NCI-H526 (cell line): Measurements from ENCODE around the gene RTF2.
A peak's percentile ranks its signal among the peaks of the same experiment; 100 is the strongest.

Source experiments
- DNase-seq, 2 experiments: peaks; one replicate each; lab custom pipeline; 2025; lab: John Stamatoyannopoulos, UW

The RTF2 gene, protein sequence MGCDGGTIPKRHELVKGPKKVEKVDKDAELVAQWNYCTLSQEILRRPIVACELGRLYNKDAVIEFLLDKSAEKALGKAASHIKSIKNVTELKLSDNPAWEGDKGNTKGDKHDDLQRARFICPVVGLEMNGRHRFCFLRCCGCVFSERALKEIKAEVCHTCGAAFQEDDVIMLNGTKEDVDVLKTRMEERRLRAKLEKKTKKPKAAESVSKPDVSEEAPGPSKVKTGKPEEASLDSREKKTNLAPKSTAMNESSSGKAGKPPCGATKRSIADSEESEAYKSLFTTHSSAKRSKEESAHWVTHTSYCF

GRCh38 chr20:56468316-56469076 is at the start of gene RTF2:
Gene RTF2 (plus strand): TSS chr20:56468627. CDS start chr20:56468698, 71 bp downstream.
- DNase-seq, result peak; percentile 77 to 98

DNA sequence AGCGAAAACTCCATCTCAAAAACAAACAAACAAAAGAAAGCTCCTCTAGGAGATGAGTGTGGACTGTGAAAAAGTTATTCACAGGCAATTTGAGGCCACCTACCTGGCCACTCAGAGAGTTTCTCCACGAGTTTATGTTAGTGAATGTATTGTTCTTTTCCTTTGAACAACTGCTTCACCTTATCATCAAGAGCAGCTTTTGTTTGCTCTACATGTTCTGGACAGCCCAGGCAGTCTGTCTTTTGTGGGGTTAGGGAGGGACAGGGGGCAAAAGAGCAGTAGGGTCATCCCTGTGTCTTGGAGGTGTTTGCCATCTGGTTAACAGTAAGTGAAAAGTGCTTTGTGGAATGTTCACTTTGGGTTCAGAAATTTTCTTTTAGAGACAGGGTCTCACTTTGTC is 48.4 kb upstream of the RTF2 start:
- no peak for DNase-seq

GRCh38 chr20:56420940-56421688 is 47.3 kb upstream of the RTF2 start:
- no peak for DNase-seq

- DNase-seq, result no peak
Measured at GRCh38 chr20:56422076-56422823, 46.2 kb upstream of the RTF2 start.

- peak in 1 of 2 experiments; percentile 4 for DNase-seq
Measured at GRCh38 chr20:56422824-56423189, 45.6 kb upstream of the RTF2 start.

DNA sequence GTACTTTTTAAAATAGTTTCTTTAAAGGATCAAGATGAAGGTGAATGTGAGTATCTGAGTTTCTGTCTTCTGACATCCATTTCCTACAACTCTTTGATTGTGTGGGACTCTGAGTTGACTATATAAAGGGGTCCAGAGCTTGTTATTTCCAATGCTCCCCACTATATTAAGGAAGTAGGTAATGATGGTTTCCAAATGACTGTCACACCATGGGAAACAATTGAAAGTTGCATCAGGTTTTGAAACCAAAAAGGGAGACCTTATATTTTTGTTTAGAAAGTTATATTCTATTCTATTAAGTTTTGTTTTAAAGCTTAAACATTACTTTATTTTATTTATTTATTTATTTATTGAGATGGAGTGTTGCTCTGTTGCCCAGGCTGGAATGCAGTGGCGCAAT is 45.2 kb upstream of the RTF2 start:
- no peak for DNase-seq

DNA sequence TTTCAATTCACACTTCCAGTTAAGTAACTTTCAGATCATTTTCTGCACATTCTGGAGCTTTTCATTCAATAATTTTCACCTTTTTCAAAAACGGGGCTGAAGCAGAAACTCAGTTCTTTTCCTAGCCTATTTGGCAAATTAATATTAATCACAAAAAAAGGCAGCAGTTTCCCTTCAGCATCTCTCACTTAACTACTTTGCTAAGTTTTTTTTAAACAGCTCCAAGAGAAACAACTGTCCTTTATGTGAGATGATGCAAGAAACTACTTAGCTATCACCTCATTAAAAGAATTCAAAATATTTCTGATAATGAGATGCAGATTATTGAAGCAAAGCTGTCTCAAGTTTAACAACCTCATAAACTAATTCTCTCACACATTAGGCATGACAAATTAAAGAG is 44.5 kb upstream of the RTF2 start:
- DNase-seq, result no peak

- no peak for DNase-seq
Measured at GRCh38 chr20:56424931-56425330, 43.5 kb upstream of the RTF2 start.

GRCh38 chr20:56426026-56426425 is 42.4 kb upstream of the RTF2 start:
- no peak for DNase-seq

DNA sequence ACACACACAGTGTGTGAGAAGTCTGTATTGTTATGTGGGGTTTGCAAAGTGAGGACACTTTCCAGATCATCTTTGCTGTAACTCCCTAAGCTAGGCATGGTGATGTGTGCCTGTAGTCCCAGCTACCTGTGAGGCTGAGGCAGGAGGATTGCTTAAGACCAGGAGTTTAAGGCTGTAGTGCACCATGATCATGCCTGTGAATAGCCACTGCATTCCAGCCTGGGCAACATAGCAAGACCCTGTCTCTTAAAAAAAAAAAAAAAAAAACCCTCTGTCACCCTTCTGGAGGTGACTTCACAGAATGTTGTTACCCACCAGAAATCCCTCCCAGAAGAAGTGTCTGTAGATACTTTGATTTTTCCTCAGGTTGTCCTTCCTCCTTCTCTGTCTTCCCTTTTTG is 41.5 kb upstream of the RTF2 start:
- no peak for DNase-seq

DNA sequence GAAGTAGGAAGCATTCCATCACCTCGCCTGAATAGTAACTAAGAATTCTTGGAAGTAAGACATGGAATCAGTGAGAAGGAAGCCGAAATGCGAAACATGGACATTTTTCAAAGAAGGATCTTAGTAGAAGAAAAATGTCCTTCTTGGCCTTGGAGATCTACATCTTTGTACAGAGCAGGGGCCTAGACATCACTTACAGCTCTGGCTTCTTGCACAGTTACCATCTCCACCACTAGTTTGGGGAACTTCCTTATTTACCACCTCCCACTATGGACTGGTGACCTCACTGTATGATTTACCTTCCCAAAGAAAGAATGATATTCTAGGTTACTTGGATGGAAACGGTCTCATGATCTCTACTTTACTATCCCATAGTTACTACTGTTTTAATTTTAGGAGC is 40.6 kb upstream of the RTF2 start:
- DNase-seq, result no peak

DNA sequence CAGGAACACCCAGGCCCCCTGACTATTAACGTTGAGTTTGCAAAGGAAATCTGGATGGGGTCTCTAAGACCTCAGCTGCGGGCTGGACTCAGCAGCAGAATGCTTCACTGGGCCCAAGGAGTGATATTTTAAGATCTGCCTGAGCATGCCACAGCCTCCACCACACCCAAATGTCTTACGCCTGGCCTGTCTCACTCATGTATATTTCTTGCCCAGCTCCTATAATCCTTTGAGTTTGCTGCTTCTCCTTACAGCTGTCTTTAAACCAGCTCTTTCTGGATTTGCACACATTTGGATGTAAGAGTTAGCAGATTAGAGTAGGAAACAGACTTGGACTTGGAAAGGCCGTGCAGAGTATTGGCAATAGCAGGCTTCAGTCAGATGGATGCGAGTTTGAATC is 40.0 kb upstream of the RTF2 start:
- DNase-seq, result no peak

GRCh38 chr20:56428881-56429280 is 39.5 kb upstream of the RTF2 start:
- no peak for DNase-seq

DNA sequence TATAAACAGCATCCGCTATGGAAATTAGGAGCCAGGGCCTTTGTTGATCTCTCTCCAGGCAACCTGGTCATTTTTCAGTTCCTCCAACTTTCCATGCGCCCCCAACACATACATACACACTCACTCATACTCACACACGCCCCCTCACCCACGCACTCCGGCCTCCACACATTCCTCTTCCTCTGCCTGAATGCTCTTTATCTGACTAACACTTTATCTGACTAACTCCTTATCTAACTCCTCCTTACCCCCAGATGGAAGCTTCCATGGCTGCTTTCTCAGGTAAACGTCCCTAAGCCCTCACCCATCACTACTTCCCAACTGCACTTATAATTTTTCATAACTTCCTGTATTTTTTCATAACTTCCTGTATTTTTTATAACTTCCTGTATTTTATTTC is 38.9 kb upstream of the RTF2 start:
- no peak for DNase-seq

DNA sequence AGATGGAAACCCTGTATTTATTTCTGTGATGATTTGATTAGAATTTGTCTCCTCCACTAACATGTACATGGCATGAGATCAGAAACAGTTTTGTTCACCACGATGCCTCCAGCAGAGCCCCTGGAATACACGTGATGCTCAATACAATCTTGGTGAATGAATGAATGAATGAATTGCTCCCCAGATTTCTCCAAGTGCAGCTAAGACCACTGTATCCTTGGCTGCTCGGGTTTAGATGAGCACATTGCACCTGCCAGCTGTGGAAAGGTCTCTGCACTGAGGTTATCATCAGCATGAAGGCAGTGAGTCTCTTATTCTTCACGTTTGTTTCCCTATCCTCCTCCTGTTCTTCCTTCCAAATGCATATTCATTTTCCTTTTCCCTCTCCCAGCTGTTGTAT is 38.5 kb upstream of the RTF2 start:
- DNase-seq, result no peak

- no peak for DNase-seq
Measured at GRCh38 chr20:56430461-56430860, 38.0 kb upstream of the RTF2 start.

DNA sequence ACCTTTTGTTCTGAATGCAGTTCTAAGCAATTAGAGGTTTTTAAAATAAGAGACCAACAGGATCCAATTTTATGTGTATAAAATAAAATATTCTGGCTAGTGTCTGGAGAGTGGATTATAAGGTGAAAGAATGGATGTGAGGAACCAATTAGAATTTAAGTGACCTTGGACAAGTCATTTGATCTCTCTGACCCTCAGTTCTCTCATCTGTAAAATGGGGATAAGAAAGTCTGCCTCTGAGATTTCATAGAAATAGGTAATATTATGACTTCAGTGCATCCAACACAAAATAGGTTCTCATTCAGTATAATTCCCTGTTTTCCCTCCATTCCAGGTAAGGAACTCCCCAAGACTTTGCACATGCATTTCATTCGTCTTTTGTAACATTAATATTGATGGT is 37.5 kb upstream of the RTF2 start:
- DNase-seq, result no peak

DNA sequence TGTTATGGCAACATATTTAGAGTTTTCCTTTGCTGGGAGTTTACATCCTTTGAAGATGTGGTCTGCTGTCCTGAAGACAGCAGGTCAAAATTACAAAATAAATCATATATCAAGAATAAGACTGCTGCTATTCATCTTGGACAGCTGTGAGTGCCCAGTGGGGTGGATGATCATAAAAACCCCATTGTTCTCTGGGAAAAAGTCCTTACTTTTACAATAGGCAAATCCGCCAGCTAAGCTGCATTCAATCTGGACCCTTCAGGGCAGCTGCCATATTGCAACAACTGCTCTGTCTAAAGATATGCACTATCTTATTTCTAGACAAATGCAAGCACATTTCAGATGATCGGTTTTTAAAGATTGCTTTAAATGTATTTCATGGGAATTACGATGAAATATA is 37.0 kb upstream of the RTF2 start:
- DNase-seq, result peak in 1 of 2 experiments; percentile 12

GRCh38 chr20:56433221-56433879 is 35.1 kb upstream of the RTF2 start:
- DNase-seq, result no peak

- DNase-seq, result no peak
Measured at GRCh38 chr20:56433880-56434255, 34.6 kb upstream of the RTF2 start.

DNA sequence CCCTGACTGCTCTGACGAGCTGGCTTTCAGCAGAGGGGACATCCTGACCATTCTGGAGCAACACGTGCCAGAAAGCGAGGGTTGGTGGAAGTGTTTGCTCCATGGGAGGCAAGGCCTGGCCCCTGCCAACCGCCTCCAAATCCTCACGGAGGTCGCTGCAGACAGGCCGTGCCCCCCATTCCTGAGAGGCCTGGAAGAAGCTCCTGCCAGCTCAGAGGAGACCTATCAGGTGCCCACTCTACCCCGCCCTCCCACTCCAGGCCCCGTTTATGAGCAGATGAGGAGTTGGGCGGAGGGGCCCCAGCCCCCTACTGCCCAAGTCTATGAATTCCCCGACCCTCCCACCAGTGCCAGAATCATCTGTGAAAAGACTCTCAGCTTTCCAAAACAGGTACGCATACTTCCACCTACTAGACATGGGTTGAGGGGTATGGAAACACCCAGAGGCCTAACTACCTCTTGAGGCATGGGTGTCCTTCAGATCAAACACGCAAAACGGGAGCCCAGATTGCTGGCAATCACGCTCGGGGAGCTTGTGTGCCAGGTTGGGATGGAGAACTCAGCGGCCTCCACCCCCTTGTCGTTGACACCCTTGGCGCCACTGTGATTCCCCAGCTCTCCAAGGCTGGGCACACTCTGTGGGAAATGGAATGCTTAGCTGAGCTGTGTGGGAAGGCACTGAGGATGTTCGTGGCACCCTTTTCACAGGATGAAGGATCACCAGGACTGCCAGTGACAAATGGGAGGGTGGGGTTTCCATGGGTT is 31.0 kb upstream of the RTF2 start:
- DNase-seq, result no peak
